ENCODE measurements around the gene DYRK3. TPM values are rescaled to one million over a fixed set of nuclear protein-coding genes. Genes with fewer than 3 reads are reported as not detected.

The DYRK3 gene
- total and polyA plus RNA-seq, 9 of the 15 experiments (the other 6 are each of a cell fraction or from before 2014, with no cell fraction given), result 4.5 to 33.7 (median 25.7) TPM

- TF ChIP-seq, protein P1, sequence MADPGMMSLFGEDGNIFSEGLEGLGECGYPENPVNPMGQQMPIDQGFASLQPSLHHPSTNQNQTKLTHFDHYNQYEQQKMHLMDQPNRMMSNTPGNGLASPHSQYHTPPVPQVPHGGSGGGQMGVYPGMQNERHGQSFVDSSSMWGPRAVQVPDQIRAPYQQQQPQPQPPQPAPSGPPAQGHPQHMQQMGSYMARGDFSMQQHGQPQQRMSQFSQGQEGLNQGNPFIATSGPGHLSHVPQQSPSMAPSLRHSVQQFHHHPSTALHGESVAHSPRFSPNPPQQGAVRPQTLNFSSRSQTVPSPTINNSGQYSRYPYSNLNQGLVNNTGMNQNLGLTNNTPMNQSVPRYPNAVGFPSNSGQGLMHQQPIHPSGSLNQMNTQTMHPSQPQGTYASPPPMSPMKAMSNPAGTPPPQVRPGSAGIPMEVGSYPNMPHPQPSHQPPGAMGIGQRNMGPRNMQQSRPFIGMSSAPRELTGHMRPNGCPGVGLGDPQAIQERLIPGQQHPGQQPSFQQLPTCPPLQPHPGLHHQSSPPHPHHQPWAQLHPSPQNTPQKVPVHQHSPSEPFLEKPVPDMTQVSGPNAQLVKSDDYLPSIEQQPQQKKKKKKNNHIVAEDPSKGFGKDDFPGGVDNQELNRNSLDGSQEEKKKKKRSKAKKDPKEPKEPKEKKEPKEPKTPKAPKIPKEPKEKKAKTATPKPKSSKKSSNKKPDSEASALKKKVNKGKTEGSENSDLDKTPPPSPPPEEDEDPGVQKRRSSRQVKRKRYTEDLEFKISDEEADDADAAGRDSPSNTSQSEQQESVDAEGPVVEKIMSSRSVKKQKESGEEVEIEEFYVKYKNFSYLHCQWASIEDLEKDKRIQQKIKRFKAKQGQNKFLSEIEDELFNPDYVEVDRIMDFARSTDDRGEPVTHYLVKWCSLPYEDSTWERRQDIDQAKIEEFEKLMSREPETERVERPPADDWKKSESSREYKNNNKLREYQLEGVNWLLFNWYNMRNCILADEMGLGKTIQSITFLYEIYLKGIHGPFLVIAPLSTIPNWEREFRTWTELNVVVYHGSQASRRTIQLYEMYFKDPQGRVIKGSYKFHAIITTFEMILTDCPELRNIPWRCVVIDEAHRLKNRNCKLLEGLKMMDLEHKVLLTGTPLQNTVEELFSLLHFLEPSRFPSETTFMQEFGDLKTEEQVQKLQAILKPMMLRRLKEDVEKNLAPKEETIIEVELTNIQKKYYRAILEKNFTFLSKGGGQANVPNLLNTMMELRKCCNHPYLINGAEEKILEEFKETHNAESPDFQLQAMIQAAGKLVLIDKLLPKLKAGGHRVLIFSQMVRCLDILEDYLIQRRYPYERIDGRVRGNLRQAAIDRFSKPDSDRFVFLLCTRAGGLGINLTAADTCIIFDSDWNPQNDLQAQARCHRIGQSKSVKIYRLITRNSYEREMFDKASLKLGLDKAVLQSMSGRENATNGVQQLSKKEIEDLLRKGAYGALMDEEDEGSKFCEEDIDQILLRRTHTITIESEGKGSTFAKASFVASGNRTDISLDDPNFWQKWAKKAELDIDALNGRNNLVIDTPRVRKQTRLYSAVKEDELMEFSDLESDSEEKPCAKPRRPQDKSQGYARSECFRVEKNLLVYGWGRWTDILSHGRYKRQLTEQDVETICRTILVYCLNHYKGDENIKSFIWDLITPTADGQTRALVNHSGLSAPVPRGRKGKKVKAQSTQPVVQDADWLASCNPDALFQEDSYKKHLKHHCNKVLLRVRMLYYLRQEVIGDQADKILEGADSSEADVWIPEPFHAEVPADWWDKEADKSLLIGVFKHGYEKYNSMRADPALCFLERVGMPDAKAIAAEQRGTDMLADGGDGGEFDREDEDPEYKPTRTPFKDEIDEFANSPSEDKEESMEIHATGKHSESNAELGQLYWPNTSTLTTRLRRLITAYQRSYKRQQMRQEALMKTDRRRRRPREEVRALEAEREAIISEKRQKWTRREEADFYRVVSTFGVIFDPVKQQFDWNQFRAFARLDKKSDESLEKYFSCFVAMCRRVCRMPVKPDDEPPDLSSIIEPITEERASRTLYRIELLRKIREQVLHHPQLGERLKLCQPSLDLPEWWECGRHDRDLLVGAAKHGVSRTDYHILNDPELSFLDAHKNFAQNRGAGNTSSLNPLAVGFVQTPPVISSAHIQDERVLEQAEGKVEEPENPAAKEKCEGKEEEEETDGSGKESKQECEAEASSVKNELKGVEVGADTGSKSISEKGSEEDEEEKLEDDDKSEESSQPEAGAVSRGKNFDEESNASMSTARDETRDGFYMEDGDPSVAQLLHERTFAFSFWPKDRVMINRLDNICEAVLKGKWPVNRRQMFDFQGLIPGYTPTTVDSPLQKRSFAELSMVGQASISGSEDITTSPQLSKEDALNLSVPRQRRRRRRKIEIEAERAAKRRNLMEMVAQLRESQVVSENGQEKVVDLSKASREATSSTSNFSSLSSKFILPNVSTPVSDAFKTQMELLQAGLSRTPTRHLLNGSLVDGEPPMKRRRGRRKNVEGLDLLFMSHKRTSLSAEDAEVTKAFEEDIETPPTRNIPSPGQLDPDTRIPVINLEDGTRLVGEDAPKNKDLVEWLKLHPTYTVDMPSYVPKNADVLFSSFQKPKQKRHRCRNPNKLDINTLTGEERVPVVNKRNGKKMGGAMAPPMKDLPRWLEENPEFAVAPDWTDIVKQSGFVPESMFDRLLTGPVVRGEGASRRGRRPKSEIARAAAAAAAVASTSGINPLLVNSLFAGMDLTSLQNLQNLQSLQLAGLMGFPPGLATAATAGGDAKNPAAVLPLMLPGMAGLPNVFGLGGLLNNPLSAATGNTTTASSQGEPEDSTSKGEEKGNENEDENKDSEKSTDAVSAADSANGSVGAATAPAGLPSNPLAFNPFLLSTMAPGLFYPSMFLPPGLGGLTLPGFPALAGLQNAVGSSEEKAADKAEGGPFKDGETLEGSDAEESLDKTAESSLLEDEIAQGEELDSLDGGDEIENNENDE (IDR thresholded peaks at IDR 0.05; ENCODE audit: low read depth, low read length), result no peak
- TF ChIP-seq CGGBP1 (CRISPR knock-in tag; IDR thresholded peaks at IDR 0.05), result no peak
- TF ChIP-seq, protein P2, sequence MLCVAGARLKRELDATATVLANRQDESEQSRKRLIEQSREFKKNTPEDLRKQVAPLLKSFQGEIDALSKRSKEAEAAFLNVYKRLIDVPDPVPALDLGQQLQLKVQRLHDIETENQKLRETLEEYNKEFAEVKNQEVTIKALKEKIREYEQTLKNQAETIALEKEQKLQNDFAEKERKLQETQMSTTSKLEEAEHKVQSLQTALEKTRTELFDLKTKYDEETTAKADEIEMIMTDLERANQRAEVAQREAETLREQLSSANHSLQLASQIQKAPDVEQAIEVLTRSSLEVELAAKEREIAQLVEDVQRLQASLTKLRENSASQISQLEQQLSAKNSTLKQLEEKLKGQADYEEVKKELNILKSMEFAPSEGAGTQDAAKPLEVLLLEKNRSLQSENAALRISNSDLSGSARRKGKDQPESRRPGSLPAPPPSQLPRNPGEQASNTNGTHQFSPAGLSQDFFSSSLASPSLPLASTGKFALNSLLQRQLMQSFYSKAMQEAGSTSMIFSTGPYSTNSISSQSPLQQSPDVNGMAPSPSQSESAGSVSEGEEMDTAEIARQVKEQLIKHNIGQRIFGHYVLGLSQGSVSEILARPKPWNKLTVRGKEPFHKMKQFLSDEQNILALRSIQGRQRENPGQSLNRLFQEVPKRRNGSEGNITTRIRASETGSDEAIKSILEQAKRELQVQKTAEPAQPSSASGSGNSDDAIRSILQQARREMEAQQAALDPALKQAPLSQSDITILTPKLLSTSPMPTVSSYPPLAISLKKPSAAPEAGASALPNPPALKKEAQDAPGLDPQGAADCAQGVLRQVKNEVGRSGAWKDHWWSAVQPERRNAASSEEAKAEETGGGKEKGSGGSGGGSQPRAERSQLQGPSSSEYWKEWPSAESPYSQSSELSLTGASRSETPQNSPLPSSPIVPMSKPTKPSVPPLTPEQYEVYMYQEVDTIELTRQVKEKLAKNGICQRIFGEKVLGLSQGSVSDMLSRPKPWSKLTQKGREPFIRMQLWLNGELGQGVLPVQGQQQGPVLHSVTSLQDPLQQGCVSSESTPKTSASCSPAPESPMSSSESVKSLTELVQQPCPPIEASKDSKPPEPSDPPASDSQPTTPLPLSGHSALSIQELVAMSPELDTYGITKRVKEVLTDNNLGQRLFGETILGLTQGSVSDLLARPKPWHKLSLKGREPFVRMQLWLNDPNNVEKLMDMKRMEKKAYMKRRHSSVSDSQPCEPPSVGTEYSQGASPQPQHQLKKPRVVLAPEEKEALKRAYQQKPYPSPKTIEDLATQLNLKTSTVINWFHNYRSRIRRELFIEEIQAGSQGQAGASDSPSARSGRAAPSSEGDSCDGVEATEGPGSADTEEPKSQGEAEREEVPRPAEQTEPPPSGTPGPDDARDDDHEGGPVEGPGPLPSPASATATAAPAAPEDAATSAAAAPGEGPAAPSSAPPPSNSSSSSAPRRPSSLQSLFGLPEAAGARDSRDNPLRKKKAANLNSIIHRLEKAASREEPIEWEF (CRISPR knock-in tag; IDR thresholded peaks at IDR 0.05), result no peak
- TF ChIP-seq U2AF1 (optimal IDR thresholded peaks at IDR 0.05; ENCODE audit: low read depth, low read length), result no peak
- TF ChIP-seq E2F3 (CRISPR knock-in tag; IDR thresholded peaks at IDR 0.05), result no peak
- TF ChIP-seq ZNF184 (CRISPR knock-in tag; IDR thresholded peaks at IDR 0.05), result no peak
- no peak for TF ChIP-seq SFPQ (IDR thresholded peaks at IDR 0.05; ENCODE audit: low read depth, low read length)
These were observed 50.6 kb downstream of the DYRK3 start (continued) for GRCh38 chr1:206685769-206686477.
